ENCODE results near the gene WIPI1.

The WIPI1 gene

DNA sequence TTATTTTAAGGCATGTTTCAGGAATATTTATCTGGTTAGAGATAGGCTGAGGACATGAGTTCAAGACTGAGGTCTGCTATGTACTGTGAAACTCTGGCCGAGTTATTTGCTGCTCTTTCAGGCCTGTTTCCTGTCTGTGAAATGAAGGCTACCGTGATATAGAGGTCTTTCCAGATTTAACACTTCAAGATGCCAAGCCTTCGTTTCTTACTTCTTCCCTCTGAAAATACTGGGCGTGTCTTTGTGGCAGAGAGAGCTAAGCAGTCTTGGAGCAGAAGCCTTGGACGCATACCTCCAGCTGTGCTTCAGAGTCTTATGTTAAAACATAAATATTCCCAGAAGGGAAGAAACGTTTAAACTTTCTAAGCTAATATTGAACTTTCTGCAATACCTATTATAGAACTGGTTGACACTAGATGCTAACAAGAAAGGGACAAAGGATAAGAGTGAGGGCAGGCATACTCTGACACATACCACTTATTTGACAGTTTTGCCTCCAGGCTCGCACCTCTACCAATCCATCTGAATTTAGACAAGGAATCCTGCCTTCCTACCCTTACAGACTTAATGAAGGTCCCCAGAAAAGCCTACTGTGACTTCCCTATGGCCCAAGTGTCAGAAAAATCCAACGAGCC lies 17.5 kb downstream of the WIPI1 start:
- DNase-seq: no peak

- no peak for DNase-seq
Measured at GRCh38 chr17:68437979-68438822, 19.1 kb downstream of the WIPI1 start.

DNA sequence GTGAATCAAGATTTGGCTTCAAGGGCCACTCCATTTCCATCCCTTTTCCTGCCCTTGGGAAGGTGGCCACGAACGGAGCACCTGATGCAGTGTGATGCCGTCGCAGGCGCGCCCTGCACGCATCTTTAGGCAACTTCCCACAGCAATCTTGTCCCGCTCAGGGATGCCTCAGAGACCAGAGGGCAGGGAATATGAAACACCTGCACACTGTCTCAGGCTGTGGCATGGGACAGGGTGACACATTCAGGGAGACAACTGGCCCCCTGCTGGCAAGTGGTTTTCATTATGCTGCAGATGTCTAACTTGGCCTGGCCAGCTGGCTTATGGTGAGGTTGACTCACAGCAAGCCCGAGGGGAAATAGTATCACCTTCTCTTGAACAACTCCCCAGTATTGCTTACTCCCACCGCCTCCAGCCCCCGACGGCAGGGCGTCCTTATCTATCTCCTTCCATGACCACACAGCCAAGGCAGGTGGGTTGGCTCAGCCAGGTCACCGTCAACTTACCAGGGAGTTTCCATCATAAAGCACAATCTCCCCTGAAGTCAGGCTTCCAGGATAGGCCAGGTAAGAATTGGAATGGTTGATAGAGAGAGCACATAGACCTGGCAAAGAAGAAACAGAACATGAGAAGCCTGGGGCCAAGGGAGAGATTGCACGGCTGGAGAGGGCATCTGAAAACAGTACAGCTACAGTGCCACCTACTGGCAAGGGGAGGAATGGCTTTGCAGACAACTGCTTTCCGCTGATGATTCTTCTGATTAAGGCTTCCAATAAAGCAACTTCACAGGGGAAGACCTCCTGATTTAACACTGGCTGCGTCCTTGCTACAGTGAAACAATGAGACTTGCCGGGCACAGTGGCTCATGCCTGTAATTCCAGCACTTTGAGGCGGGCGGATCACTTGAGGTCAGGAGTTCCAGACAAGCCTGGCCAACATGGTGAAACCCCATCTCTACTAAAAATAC lies 21.1 kb downstream of the WIPI1 start:
- DNase-seq: no peak

DNA sequence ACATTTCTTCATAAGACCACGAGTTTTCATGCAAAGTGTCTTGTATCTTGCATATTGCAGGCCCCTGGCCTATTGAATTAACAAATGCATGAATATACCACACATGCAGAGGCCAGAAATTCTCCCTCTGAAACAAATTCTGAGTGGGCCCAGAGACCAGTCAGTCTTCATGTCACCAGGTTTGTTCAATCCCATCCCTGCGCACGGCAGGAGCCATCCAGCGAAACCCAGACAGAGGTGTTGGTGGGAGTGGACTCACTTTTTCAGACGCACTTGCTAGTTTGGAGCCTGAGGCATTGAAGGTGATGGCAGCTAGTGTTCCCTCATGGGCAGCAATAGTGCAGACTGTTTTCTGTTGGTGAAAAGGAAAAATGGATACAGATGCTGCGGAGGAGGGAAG lies 21.9 kb downstream of the WIPI1 start:
- DNase-seq: no peak

GRCh38 chr17:68433911-68434508 lies 23.3 kb downstream of the WIPI1 start:
- DNase-seq: no peak

GRCh38 chr17:68433211-68433610 lies 24.1 kb downstream of the WIPI1 start:
- DNase-seq: no peak

DNA sequence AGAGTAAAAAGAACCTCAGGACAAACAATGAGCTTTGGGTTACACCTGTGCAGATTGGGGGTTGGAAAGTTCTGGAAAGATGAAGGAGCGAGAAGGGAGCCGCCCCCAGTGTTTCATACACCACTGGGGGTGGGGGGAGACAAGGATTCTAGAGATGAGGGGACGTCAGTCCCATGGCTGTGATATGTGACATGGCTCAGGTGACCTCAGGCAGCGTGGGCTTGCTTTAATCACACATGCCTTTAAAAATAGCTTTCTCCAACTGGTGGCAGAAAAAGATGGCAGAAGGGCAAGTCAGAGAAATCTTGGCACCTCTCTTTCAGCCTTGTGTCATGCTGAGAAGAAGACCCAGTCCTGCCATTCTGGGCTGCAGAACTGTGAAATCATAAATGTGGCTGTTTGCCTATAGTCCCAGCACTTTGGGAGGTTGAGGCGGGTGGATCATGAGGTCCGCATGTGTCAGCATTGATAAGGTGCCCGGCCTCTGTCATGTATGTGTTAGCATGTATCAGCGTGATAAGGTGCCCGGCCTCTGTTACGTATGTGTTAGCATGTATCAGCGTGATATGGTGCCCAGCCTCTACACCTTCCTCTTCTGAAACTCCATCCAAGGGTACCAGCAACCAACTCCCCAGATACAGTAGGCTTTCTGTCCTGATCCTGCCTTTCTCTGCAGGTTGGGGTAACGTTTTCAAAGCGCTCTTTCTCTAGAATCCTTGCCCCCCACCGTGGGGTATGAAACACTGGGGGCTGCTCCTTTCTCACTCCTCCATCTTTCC lies 25.0 kb downstream of the WIPI1 start:
- no peak for DNase-seq

DNA sequence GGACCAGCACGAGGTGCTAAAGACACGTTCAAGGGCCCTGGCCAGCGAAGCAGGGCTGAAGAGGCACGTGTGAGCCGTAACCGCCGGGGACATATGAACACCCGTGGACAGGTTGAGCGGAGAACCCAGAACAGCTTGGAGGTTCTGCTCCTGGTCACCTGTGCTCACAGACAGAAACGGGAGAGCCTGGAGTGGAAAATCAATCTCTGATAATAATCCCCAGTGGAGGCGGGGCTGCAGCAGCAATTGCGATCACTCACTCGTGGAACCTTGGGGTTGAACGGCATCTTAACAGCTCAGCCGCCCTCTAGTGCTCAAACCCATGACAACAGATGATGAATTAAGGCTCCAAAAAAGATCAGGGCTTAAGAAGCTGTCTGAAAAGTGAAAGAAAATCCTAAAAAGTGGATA lies 25.6 kb downstream of the WIPI1 start:
- DNase-seq: no peak

- DNase-seq: no peak
Measured at GRCh38 chr17:68431045-68431608, 26.2 kb downstream of the WIPI1 start.

- no peak for DNase-seq
Measured at GRCh38 chr17:68429881-68430280, 27.4 kb downstream of the WIPI1 start.

GRCh38 chr17:68428498-68429172 lies 28.7 kb downstream of the WIPI1 start:
- no peak for DNase-seq

DNA sequence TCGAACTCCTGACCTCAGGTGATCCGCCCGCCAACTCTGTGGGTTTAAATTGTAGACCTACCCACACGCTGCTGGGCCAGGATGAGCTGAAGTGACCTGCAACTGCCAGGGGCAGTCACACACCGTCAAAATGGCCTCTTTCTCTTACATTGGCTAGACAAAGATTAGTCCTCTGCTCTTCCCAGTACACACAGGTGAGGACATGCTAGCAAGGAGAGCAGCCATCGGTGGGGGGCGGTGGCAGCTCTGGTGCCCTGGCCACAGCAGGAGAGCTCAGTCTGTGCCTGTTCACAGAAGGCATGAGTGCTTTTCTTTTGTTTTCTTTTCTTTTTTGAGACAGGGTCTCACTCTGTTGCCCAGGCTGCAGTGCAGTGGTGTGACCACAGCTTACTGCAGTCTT lies 29.7 kb downstream of the WIPI1 start:
- DNase-seq: no peak

DNA sequence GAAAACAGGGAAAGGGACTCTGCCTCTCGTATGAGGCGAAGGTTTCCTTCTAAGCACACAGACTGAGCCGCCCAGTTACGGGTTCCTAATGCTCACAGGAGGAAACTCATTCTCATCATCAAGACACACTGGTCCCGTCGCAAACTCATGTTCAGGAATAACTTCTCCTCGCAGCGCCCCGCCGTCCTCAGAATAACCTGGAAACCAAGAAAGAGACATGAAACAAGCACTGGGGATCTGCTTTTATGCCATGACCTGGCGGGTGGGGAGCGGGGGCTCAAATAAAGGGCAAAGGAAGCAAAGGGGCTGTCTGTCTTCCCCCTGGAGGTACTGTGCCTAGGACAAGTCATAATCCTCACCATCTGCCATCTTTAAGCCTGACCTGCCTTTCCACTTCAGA lies 31.3 kb downstream of the WIPI1 start:
- DNase-seq: no peak

DNA sequence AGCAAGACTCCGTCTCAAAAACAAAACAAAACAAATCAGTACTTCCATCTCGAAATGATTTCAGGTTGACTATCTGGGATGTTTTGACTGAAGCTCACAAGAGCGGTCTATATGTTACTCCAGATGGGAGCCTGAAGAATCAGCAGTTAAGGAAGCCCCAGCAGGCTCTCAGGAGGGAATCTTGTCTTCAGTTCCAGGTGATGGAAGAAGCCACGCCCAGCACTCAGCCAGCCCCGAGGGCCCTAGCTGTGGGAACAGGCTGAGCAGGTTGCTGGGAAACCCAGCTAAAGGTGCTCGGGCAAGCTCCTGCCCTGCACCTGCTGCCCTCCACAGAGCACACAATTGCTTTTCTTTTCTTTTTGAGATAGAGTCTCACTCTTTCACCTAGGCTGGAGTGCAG lies 32.4 kb downstream of the WIPI1 start:
- no peak for DNase-seq

GRCh38 chr17:68424203-68424602 lies 33.1 kb downstream of the WIPI1 start:
- no peak for DNase-seq

- DNase-seq: no peak
Measured at GRCh38 chr17:68423251-68423650, 34.0 kb downstream of the WIPI1 start.

DNA sequence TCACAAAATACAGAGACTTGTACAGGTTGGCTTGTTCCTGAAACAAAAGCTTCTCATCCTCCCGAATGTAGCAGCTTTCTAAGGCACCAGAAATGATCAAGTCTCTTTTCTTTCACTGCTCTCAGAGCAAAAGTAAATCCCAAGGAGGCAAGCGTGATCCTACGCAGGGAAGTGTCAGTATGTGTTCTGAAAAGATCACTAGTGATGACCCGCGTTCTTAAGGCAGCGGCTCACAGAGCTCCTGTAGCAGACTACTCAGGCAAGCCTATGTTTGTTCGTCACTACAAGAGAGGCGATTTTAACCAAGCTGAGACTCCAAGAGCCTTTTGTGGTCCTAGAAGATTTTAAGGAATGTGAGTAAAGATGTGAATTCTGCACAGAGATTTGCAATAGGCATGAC lies 34.5 kb downstream of the WIPI1 start:
- no peak for DNase-seq

DNA sequence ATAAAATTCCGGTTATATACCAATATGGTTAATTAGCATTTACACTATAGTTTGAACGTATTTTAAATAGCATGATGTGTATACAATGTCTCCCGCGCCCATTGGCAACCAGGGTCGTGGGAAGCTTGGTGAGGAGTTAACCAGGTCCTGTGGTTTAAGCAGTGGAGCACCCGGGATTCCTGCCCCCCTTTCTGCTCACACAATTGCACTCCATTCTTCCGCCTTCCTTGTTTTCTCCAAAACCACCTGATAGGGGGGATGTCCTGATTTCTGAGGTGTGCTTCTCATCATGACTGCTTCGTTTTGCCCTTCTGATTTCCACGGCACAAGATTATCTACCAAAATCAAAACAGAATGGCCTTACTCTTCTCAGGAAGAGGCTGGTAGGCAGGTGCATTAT lies 35.8 kb downstream of the WIPI1 start:
- DNase-seq: no peak

GRCh38 chr17:68420065-68420464 lies 37.2 kb downstream of the WIPI1 start:
- DNase-seq: no peak

DNA sequence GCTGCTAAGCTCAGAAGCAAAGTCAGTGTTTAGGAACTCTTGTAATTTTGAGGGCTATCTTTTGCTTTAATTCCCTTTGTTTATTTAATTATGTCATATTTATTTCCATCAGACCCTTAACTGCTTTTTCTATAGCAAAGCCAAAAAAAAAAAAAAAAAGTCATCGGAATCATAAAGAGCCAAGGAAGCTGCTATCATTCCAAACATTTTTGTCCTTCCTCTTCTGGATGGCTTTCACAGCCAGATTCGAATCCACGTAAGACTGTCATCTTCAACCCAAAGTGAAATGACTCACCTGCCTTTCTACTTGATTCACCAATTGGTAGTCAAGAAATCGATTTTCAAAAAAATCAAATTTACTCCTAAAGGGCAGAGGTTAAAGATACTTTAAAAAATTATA lies 38.4 kb downstream of the WIPI1 start:
- no peak for DNase-seq

DNA sequence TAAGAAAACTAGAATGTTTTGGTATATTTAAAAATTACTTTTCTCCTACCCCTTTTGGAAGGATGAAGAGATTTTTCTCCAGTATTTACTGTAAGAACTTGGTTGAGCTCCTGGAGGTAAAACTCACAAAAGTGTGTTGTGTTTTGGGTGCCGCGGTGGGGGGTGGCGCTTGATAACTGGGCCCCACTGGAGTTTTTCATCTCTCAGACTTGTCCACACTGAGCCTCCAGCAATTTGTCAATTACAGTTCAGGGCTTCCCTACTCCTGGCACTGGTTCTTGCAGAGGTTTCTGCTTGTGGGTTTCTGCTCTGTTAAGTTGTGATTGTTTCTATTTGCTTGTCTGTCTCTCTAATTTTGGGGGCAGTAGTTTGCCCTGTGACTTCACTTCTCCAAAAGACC lies 40.0 kb downstream of the WIPI1 start:
- DNase-seq: no peak
